T-helper 9 cell (primary cell): ENCODE measurements around the gene OR10P1.

Experiments
- DNase-seq: peaks from one replicate; pipeline ENCODE4 v3.0.0-alpha.2; 2020

Gene OR10P1

GRCh38 chr12:55652352-55652751 is 15.7 kb downstream of the OR10P1 start:
- no peak for DNase-seq

GRCh38 chr12:55653031-55653430 is 16.3 kb downstream of the OR10P1 start:
- no peak for DNase-seq

GRCh38 chr12:55654511-55655214 is 18.0 kb downstream of the OR10P1 start:
- DNase-seq, result no peak

- no peak for DNase-seq
Observed at GRCh38 chr12:55657212-55657611, 20.5 kb downstream of the OR10P1 start.

GRCh38 chr12:55658212-55658611 is 21.5 kb downstream of the OR10P1 start:
- DNase-seq, result no peak

GRCh38 chr12:55658635-55659391 is 22.1 kb downstream of the OR10P1 start:
- no peak for DNase-seq

GRCh38 chr12:55659486-55660385 is 23.0 kb downstream of the OR10P1 start:
- DNase-seq, result no peak

- DNase-seq, result no peak
Observed at GRCh38 chr12:55663391-55663790, 26.7 kb downstream of the OR10P1 start.

GRCh38 chr12:55664826-55665225 is 28.1 kb downstream of the OR10P1 start:
- no peak for DNase-seq

GRCh38 chr12:55666508-55666907 is 29.8 kb downstream of the OR10P1 start:
- DNase-seq, result no peak

GRCh38 chr12:55670276-55670675 is 33.6 kb downstream of the OR10P1 start:
- DNase-seq, result no peak

- DNase-seq, result no peak
Observed at GRCh38 chr12:55671746-55672145, 35.1 kb downstream of the OR10P1 start.

- no peak for DNase-seq
Observed at GRCh38 chr12:55673638-55674037, 36.9 kb downstream of the OR10P1 start.

GRCh38 chr12:55675666-55676065 is 39.0 kb downstream of the OR10P1 start:
- no peak for DNase-seq

GRCh38 chr12:55676707-55677106 is 40.0 kb downstream of the OR10P1 start:
- no peak for DNase-seq

GRCh38 chr12:55679691-55680090 is 43.0 kb downstream of the OR10P1 start:
- DNase-seq, result no peak

GRCh38 chr12:55681142-55682077 is 44.7 kb downstream of the OR10P1 start:
- no peak for DNase-seq

- DNase-seq, result no peak
Observed at GRCh38 chr12:55682087-55682796, 45.5 kb downstream of the OR10P1 start.

GRCh38 chr12:55683676-55684075 is 47.0 kb downstream of the OR10P1 start:
- no peak for DNase-seq

GRCh38 chr12:55684761-55685370 is 48.2 kb downstream of the OR10P1 start:
- no peak for DNase-seq

- no peak for DNase-seq
Observed at GRCh38 chr12:55685671-55686070, 49.0 kb downstream of the OR10P1 start.
